Activated CD4-positive, alpha-beta T cell treated with anti-CD3 and anti-CD28 coated beads for 36 hours (primary cell): ENCODE data around the gene LIMS2. TPM values are rescaled to one million over a fixed set of nuclear protein-coding genes. Genes with fewer than 3 reads are reported as not detected.
A peak's percentile ranks its signal among the peaks of the same experiment; 100 is the strongest.

ENCODE experiments used
- ATAC-seq: fragments of 200-7000 bp; cut with Tn5 transposase; one replicate; pipeline ENCODE4 v1.10.0; 2021; ENCODE audit warnings: mild to moderate bottlenecking, moderate library complexity
- CTCF ChIA-PET: fragments of 350-600 bp; sonication (Branson Sonifier 250); formaldehyde crosslinking; loops from one replicate; lab custom pipeline; 2021; ENCODE audit warnings: antibody characterized with exemption; lab: Charles Lee
- POLR2A ChIA-PET: fragments of 350-600 bp; sonication (Branson Sonifier 250); formaldehyde crosslinking; loops from one replicate; lab custom pipeline; 2021; ENCODE audit warnings: antibody characterized with exemption, inconsistent platforms; lab: Charles Lee
- DNase-seq: peaks from one replicate; pipeline ENCODE4 v3.0.0-alpha.2; 2020
- H3K27ac Mint-ChIP-seq: one replicate; pipeline ENCODE4 v1.8.0; 2021; ENCODE audit warnings: mixed read lengths
- H3K27me3 Mint-ChIP-seq: one replicate; pipeline ENCODE4 v1.8.0; 2021; ENCODE audit warnings: mixed read lengths
- H3K36me3 Mint-ChIP-seq: one replicate; pipeline ENCODE4 v1.8.0; 2021; ENCODE audit warnings: low read depth, mixed read lengths
- H3K4me1 Mint-ChIP-seq: one replicate; pipeline ENCODE4 v1.8.0; 2021; ENCODE audit warnings: mixed read lengths
- H3K4me3 Mint-ChIP-seq: one replicate; pipeline ENCODE4 v1.8.0; 2021; ENCODE audit warnings: mild to moderate bottlenecking, moderate library complexity, mixed read lengths
- H3K9me3 Mint-ChIP-seq: one replicate; pipeline ENCODE4 v1.8.0; 2021; ENCODE audit warnings: low read depth, mixed read lengths
- intact Hi-C, 2 experiments: fragments of 100-400 bp; cut with DNase I in 1 of 2; cut with micrococcal nuclease in 1 of 2; formaldehyde crosslinking; loops; one replicate each; pipeline versions ENCODE4 v1.14.2 to v1.15.1; 2022 to 2024; cut with DNase I, micrococcal nuclease
- total RNA-seq, 2 experiments: library from RNA; stranded (reverse); gene quantifications; one replicate each; pipeline ENCODE4 v1.2.3, GENCODE V29; 2021

Gene LIMS2
- total RNA-seq, 2 experiments from 2014 or later = 16.4 to 19.3 TPM

DNA sequence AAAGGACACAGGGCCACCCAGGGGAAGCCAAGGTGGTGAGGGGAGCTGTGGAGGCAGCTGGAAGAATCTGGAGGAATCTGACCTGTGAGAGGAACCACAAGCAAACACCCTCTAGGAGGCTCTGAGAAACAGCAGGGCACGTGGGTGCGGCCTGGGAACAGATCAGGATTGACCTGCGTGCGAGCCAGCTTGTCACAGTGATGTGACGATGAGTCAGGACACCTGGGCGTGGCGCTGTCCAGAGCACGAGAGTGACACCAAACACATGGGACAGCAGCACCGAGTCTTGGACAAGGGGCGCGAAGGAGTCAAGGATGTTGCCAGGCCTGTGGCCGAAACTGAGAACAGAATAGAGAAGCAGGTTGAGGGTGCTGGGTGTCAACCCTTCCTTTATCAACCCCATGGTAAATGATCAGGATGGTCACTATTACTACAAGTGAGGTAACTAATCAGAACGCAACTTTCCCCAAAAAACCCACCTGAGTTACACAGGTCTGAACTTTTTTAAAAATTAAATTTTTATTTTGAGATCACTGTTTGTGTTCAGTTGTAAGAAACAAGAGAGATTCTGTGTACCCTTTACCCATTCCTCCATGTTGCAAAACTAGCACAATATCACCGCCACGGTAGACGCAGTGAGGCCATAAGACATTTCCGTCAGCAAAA is 25.3 kb upstream of the LIMS2 start:
- Mint-ChIP-seq H3K27ac (peak overlapping the region; percentile 95), H3K4me1 (peaks cover 34% of the 10 kb centered on the region), H3K4me3 (peak overlapping the region; percentile 88), H3K27me3 (no peaks in the 10 kb centered on the region), H3K36me3 (peaks cover 27% of the 10 kb centered on the region), H3K9me3 (no peaks in the 10 kb centered on the region)
- ChIA-PET POLR2A (no interaction called here), CTCF (interaction anchor here (1.6 to 1.8 kb wide), 2 partner anchors 109 to 111 kb away, joined by 4 to 5 read pairs; no protein-coding TSS in a partner anchor)
- DNase-seq (peak; percentile 47), ATAC-seq (peak; percentile 5)
- intact Hi-C loops = loop anchor here (1.0 to 5.0 kb wide), 9 partner anchors 53 to 392 kb away; partner anchors contain the start of genes GPR17 (in 1 of the 2), MAP3K2 (in 1 of the 2), UGGT1 (in 1 of the 2) and WDR33 (in 1 of the 2)

DNA sequence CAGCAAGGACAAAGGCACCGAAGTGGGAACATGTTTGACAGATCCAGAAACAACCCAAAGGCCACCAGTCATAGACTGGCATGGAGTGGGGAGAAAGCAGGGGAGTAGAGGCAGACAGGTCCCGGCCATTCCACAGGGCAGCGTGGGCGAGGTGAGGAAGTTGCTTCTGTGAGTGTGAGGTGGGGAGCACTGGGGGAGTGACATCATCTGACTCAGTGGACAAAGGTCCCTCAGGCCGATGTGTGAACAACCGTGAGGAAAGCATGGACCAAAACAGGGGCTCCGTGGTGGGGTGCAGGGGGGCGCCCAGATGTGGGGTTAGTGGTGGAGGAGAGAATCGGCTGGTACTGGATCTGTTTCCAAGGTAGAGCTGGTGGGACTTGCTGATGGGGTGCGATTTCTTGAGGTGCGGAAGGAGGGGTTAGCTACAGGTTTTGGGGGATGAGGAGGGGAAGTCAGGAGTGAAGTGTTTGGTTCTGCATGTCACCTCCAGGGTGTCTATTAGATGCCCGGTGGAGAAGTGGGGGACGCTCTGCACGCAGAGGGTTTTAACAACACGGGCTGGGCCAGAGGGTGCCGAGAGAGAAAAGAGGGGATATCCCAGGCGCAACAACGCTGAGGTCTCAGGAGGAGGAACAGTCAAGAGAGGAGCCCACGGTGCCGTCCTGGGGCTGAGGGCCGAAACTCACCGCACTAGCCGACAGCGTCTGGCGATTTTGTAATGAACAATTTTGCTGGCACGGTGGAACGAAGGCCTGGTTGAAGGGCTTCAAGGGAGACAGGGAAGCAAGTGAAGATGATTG is 23.4 kb upstream of the LIMS2 start:
- H3K4me3 Mint-ChIP-seq = no peak overlapping the region
- no peaks in the 10 kb centered on the region for H3K9me3 Mint-ChIP-seq
- no peak overlapping the region for H3K27ac Mint-ChIP-seq
- POLR2A ChIA-PET = no interaction called here
- intact Hi-C loops = no loop called here
- no peaks in the 10 kb centered on the region for H3K27me3 Mint-ChIP-seq
- ATAC-seq (no peak), DNase-seq (no peak)
- CTCF ChIA-PET = interaction anchor here (0.7 kb wide), 1 partner anchor 48 kb away, joined by 3 read pairs; no protein-coding TSS in a partner anchor
- H3K36me3 Mint-ChIP-seq = peaks cover 13% of the 10 kb centered on the region
- H3K4me1 Mint-ChIP-seq = peaks cover 19% of the 10 kb centered on the region

DNA sequence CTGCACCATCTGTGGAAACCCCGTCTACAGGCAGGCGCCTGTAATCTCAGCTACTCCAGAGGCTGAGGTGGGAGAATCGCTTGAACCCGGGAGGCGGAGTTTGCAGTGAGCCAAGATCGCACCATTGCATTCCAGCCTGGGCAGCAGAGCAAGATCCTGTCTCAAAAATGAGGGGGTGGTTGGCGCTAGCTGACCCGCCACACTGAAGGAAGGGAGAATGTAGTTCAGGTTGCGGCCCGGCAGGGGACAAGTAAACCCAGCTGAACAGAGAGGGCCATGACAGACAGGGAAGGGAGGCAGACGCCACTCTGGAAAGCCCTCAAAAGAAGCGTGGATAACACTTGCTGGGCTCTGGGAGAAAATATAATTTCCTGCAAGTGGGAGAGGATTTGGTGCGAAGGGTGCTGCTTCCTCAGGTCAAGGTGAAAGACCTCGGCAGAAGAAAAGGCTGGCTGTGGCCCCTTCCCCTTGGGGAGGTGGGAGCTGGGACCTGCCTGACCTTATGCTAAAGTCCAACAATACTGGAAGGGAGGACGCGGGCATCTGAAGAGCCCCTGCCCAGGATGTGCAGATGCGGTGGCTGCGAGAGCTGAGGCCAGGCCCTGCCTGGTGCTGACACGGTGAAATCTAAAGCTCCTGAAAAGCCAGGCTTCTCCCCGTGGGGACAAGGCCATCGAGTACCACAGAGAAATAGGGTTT is 22.3 kb upstream of the LIMS2 start:
- no peak overlapping the region for H3K27ac Mint-ChIP-seq
- H3K4me3 Mint-ChIP-seq = no peak overlapping the region
- DNase-seq (no peak), ATAC-seq (no peak)
- no peaks in the 10 kb centered on the region for H3K9me3 Mint-ChIP-seq
- intact Hi-C loops = no loop called here
- H3K4me1 Mint-ChIP-seq = peaks cover 11% of the 10 kb centered on the region
- ChIA-PET CTCF (interaction anchor here (0.7 kb wide), 2 partner anchors 47 to 113 kb away, joined by 3 read pairs; no protein-coding TSS in a partner anchor), POLR2A (no interaction called here)
- H3K27me3 Mint-ChIP-seq = no peaks in the 10 kb centered on the region
- peaks cover 5% of the 10 kb centered on the region for H3K36me3 Mint-ChIP-seq

DNA sequence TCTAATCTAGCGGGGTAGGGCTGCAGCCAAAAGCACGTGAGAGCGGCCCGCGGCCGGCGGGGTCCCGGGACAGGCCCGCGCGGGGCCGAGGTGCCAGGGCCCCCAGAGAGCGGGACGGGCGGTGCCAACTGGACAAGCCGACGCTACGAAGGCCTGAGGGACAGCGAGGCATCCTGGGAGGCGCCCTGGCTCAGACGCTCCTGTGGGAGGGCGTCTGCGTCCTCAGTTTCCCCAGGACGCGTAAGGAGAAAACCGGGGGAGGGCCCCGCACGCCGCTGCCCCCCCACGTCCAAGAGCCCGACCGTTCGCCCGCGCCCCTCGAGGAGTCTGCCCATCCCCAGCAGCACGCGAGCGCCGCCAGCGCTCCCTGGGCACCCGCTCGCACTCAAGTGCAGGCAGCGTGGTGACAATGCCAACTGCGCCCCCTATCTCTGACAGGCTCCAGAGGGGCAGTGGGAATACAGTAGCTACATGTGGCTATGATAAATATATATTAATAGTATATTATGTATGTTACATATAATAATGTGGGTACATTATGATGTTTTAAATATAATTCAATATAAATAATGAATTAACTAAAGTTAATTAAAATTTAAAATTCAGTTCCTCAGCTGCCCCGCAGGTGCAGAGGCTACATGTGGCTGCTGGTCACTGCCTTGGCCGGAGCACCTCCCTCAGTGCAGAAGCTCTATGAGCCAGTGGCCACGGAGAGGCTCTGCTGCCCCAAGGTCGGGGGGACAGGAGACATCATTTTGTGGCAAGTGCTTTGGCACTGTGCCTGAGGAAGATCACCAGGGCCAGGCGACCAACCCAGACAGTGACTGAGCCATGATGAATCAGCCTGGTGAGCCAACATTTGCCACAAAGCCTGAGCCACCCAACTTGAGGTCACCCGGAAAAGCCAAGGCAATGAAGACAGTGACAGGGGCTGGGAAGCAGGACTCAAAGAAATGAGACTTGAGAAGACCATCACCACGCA is 20.5 kb upstream of the LIMS2 start:
- Mint-ChIP-seq H3K9me3 (peaks cover 12% of the 10 kb centered on the region), H3K27me3 (no peaks in the 10 kb centered on the region), H3K4me3 (no peak overlapping the region), H3K4me1 (peaks cover 6% of the 10 kb centered on the region), H3K36me3 (no peaks in the 10 kb centered on the region), H3K27ac (no peak overlapping the region)
- ATAC-seq (peak; percentile 63), DNase-seq (peak; percentile 54)
- ChIA-PET CTCF (interaction anchor here (0.6 kb wide), 1 partner anchor 116 kb away, joined by 4 read pairs; no protein-coding TSS in a partner anchor), POLR2A (no interaction called here)
- intact Hi-C loops = no loop called here

DNA sequence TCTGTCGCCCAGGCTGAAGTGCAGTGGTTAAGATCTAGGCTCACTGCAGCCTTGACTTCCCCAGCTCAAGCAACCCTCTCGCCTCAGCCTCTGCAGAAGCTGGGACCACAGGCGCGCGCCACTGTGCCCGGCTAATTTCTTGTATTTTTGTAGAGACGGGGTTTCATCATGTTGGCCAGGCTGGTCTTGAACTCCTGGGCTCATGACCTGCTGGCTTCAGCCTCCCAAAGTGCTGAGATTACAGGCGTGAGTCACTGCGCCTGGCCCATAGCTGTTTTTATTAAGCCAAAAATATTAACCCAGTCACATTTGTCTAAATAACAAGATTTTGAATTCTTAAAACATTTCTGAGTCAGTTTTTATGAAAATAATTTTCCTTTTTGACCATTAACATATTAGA is 19.7 kb upstream of the LIMS2 start:
- H3K27ac Mint-ChIP-seq = no peak overlapping the region
- CTCF ChIA-PET = interaction anchor here (1.4 kb wide), 1 partner anchor 9 kb away, joined by 4 read pairs; no protein-coding TSS in a partner anchor

DNA sequence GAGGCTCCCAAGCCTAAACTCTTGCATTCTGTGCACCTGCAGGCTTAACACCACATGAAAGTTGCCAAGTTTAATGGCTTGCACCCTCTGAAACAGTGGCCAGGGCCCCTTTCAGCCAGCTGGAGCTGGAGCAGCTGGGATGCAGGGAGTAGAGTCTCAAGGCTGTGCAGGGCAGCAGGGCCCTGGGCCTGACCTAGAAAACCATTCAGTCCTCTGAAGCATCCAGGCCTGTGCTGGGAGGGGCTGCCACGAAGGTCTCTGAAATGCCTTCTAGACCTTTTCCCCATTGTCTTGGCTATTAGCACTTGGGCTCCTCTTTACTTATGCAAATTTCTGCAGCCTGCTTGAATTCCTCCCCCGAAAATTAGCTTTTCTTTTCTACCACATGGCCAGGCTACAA is 15.4 kb upstream of the LIMS2 start:
- H3K9me3 Mint-ChIP-seq = peaks cover 12% of the 10 kb centered on the region
- H3K4me1 Mint-ChIP-seq = no peaks in the 10 kb centered on the region
- DNase-seq (no peak), ATAC-seq (no peak)
- H3K4me3 Mint-ChIP-seq = no peak overlapping the region
- no peaks in the 10 kb centered on the region for H3K27me3 Mint-ChIP-seq
- H3K36me3 Mint-ChIP-seq = no peaks in the 10 kb centered on the region
- ChIA-PET POLR2A (no interaction called here), CTCF (no interaction called here)
- no peak overlapping the region for H3K27ac Mint-ChIP-seq
- intact Hi-C loops = no loop called here

More for the DNA sequence above, 19.7 kb upstream of the LIMS2 start:
- DNase-seq (no peak), ATAC-seq (no peak)
- intact Hi-C loops = no loop called here
- Mint-ChIP-seq H3K4me1 (no peaks in the 10 kb centered on the region), H3K9me3 (peaks cover 12% of the 10 kb centered on the region), H3K4me3 (no peak overlapping the region), H3K36me3 (no peaks in the 10 kb centered on the region), H3K27me3 (no peaks in the 10 kb centered on the region)
- POLR2A ChIA-PET = no interaction called here

DNA sequence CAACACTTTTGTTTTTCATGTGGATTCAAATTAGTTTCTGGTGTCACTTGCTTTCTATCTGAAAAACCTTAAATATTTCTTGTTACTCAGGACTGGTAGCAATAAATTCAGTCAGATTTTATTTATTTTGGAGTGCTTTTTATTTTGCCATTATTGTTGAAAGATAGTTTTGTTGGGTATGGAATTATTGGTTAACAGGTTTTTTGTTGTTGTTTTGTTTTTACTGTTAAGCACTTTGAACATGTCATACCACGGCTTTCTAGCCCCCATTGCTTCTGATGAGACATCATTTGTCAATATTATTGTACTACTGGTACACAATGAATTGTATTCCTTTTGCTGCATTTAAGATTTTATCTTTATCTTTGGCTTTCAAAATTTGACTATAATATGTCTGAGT is 13.1 kb upstream of the LIMS2 start:
- Mint-ChIP-seq H3K27ac (no peak overlapping the region), H3K36me3 (no peaks in the 10 kb centered on the region), H3K4me1 (no peaks in the 10 kb centered on the region), H3K4me3 (no peak overlapping the region), H3K27me3 (no peaks in the 10 kb centered on the region), H3K9me3 (peaks cover 12% of the 10 kb centered on the region)
- ChIA-PET CTCF (no interaction called here), POLR2A (no interaction called here)
- intact Hi-C loops = no loop called here
- DNase-seq (no peak), ATAC-seq (no peak)

DNA sequence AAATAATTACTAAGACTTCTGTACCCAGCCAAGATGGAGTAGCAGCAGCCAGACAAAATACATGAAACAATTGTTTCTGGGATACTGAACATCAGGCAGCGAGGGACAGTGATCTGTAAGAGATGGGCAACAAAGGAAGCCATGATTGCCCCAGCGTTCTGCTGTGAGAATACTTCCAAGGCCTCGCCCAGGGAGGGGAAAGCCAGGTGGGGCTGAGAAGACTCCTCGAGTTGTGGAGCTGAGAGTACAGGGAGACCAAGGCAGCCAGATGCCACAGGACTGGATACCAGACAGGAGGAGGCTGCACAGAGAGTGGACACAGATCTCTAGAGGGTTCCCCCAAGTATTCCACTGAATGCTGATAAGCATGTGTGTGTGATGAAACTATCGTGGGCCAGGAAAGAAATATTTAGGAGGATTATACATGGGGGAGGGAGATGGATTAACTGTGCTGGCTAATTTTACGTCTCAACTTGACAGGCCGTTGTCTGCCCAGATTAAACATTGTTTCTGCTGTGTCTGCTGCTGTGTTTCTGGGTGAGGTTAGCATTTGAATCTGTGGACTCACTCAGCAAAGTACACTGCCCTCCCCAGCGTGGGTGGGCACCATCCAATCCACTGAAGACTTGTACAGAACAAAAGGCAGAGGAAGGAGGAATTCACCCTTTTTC is 10.2 kb upstream of the LIMS2 start:
- ChIA-PET POLR2A (no interaction called here), CTCF (no interaction called here)
- no peak for DNase-seq
- ATAC-seq = no peak
- Mint-ChIP-seq H3K27me3 (peaks cover 2% of the 10 kb centered on the region), H3K9me3 (no peaks in the 10 kb centered on the region), H3K27ac (no peak overlapping the region), H3K36me3 (no peaks in the 10 kb centered on the region), H3K4me1 (peaks cover 2% of the 10 kb centered on the region), H3K4me3 (no peak overlapping the region)
- intact Hi-C loops = no loop called here

DNA sequence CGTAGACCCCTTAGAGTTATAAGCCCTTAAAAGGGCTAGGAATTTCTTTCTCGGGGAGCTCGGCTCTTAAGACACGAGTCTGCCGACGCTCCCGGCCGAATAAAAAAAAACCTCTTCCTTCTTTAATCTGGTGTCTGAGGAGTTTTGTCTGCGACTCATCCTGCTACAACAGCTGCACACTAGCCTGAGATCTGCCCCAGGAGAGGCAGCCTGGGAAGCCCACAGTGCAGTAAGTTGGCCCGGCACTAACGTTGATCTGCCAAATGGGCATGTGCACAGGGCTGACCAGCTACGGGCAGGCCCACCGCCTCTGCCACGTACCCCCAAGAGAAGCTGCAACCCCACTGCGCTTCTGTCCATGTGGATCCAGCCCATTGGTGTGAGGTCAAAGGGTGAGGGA is 8.4 kb upstream of the LIMS2 start:
- DNase-seq (no peak), ATAC-seq (no peak)
- H3K27me3 Mint-ChIP-seq = peaks cover 2% of the 10 kb centered on the region
- intact Hi-C loops = no loop called here
- no peaks in the 10 kb centered on the region for H3K9me3 Mint-ChIP-seq
- H3K36me3 Mint-ChIP-seq = no peaks in the 10 kb centered on the region
- ChIA-PET CTCF (interaction anchor here (1.2 kb wide), 1 partner anchor 33 kb away, joined by 4 read pairs; no protein-coding TSS in a partner anchor), POLR2A (no interaction called here)
- no peak overlapping the region for H3K4me3 Mint-ChIP-seq
- peaks cover 2% of the 10 kb centered on the region for H3K4me1 Mint-ChIP-seq
- no peak overlapping the region for H3K27ac Mint-ChIP-seq

DNA sequence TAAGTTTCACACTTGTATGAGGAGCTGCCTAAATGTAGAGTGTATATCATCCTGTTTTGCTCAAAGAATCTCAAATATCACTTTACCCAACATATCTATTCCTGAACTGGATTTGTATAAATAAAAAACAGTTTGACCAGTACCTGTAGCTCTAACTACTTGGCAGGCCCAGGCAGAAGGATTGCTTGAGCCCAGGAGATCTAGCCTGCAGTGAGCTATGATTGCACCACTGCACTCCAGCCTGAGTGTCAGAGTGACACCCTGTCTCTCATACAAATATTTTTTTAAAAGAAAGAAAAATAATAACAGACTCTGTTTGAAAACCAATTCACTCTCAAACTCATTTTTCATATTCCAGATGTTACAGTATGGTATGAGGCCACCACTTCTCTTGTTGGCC is 7.7 kb upstream of the LIMS2 start:
- DNase-seq (no peak), ATAC-seq (no peak)
- peaks cover 2% of the 10 kb centered on the region for H3K4me1 Mint-ChIP-seq
- ChIA-PET CTCF (interaction anchor here (0.6 to 1.2 kb wide), 2 partner anchors 17 to 32 kb away, joined by 3 to 4 read pairs; no protein-coding TSS in a partner anchor), POLR2A (no interaction called here)
- H3K9me3 Mint-ChIP-seq = no peaks in the 10 kb centered on the region
- intact Hi-C loops = no loop called here
- H3K27ac Mint-ChIP-seq = no peak overlapping the region
- H3K27me3 Mint-ChIP-seq = peaks cover 6% of the 10 kb centered on the region
- H3K36me3 Mint-ChIP-seq = no peaks in the 10 kb centered on the region
- H3K4me3 Mint-ChIP-seq = no peak overlapping the region
